Measurements from ENCODE around the gene MUTYH. TPM values are rescaled to one million over a fixed set of nuclear protein-coding genes. Genes with fewer than 3 reads are reported as not detected.

MUTYH gene
- total RNA-seq, 1 donor from 2014 or later: 63.0 TPM

DNA sequence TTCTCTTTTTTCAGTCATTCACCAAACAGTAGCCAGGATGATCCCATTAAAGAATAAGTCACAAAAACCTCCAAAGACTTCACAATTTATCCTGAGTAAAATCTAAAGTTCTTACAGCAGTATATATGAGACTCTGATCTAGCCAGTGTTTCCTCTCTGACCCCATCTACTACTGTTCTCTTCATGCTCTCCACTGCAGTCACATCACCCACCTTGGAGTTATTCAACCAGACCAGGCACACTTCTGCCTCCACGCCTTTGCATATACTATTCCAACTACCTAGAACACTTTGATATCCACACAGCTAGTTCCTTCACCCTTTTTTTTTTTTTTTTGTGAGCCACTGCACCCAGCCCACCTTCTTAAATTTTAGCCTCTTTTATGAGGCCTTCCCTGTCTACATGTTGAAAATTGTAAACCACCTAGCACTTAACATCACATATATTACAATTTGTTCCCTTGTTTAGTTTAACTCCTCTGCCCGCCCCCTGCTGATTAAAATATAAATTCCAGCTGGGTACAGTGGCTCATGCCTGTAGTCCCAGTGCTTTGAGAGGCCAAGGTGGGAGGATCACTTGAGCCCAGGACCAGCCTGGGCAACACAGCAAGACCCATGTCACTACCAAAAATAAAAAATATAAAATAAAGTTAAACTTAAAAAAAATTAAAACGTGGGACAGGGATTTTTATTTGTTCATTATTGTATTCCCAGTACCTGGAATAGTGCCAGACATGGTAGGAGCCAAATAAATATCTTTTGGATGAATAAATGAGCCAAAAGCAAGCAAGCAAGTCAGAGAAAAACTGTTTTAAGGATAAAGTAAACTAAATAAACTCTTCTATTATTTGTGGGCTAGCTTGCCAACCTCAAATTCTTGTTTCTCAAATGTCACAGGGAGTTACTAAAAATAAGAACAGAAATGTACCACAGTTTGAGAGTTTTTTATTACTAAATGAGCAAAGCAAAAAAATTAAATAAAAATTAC, 35.2 kb upstream of the MUTYH start:
- Mint-ChIP-seq H3K9me3 (no peaks in the 10 kb centered on the region), H3K4me3 (no peak overlapping the region), H3K27ac (peak overlapping the region; percentile 14), H3K27me3 (no peaks in the 10 kb centered on the region), H3K4me1 (peaks cover 43% of the 10 kb centered on the region), H3K36me3 (ENCODE audit: low read depth) (peaks cover 7% of the 10 kb centered on the region)
- ATAC-seq (ENCODE audit: low read depth) (peak; percentile 58), DNase-seq (no peak)
- ChIA-PET POLR2A (interaction anchor here (0.6 to 1.2 kb wide), 4 partner anchors 10 to 562 kb away, joined by 4 to 9 read pairs (median 6); partner anchors contain the start of gene TESK2), CTCF (interaction anchor here (1.8 kb wide), 1 partner anchor 118 kb away, joined by 5 read pairs; no protein-coding TSS in a partner anchor)
- intact Hi-C loops (cut with micrococcal nuclease): no loop called here
- TF ChIP-seq CTCF (IDR thresholded peaks at IDR 0.05): no peak

GRCh38 chr1:45373573-45373972, 33.3 kb upstream of the MUTYH start:
- H3K4me3 Mint-ChIP-seq: peak overlapping the region; percentile 21
- intact Hi-C loops (cut with micrococcal nuclease): no loop called here
- H3K27me3 Mint-ChIP-seq: no peaks in the 10 kb centered on the region
- no peak for TF ChIP-seq CTCF (IDR thresholded peaks at IDR 0.05)
- H3K27ac Mint-ChIP-seq: peak overlapping the region; percentile 46
- ATAC-seq (ENCODE audit: low read depth) (no peak), DNase-seq (no peak)
- ChIA-PET POLR2A (interaction anchor here (0.6 to 1.5 kb wide), 5 partner anchors 15 to 590 kb away, joined by 3 to 12 read pairs (median 5); no protein-coding TSS in a partner anchor), CTCF (interaction anchor here (0.8 to 2.9 kb wide), 4 partner anchors 9 to 119 kb away, joined by 3 to 14 read pairs (median 5); no protein-coding TSS in a partner anchor)
- peaks cover 3% of the 10 kb centered on the region for H3K36me3 Mint-ChIP-seq (ENCODE audit: low read depth)
- H3K9me3 Mint-ChIP-seq: no peaks in the 10 kb centered on the region
- peaks cover 47% of the 10 kb centered on the region for H3K4me1 Mint-ChIP-seq

- POLR2A ChIA-PET: interaction anchor here (0.6 to 1.2 kb wide), 3 partner anchors 23 to 120 kb away, joined by 3 to 6 read pairs (median 3); partner anchors contain the start of gene TESK2
- no peak for DNase-seq
- peak; percentile 42 for ATAC-seq (ENCODE audit: low read depth)
- Mint-ChIP-seq H3K27ac (peak overlapping the region; percentile 6), H3K9me3 (no peaks in the 10 kb centered on the region), H3K27me3 (no peaks in the 10 kb centered on the region), H3K4me1 (peaks cover 47% of the 10 kb centered on the region), H3K4me3 (no peak overlapping the region), H3K36me3 (ENCODE audit: low read depth) (peaks cover 2% of the 10 kb centered on the region)
- CTCF ChIA-PET: interaction anchor here (0.6 to 1.0 kb wide), 2 partner anchors 11 to 19 kb away, joined by 3 read pairs; no protein-coding TSS in a partner anchor
- TF ChIP-seq CTCF (IDR thresholded peaks at IDR 0.05): no peak
- intact Hi-C loops (cut with micrococcal nuclease): no loop called here
Measured at GRCh38 chr1:45370575-45370974, 30.3 kb upstream of the MUTYH start.

DNA sequence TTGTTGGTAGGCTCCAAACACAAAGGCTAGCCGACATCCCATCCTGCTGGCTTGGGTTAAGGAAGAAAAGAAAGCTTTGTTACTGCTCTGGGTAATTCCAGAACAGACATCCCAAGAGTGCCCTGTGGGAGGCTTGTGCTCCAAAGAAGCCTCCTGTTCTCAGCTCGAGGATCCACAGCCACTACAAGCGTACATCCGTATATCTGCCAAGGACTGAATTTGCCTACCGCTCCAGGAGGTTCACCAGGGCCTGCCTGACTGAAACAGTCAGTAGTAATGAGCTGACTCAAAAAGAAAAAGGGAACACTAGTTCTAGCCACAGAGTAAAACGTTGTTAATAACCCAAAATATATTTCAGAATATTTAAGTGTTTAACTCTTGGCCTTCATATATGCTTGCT, 24.8 kb upstream of the MUTYH start:
- peak overlapping the region; percentile 75 for H3K27ac Mint-ChIP-seq
- ChIA-PET POLR2A (interaction anchor here (0.9 to 2.7 kb wide), 3 partner anchors 63 to 126 kb away, joined by 3 to 22 read pairs (median 4); partner anchors contain the start of gene TESK2), CTCF (interaction anchor here (0.8 to 13.9 kb wide), 2 partner anchors 9 to 128 kb away, joined by 4 to 326 read pairs; partner anchors contain the start of gene TESK2)
- H3K36me3 Mint-ChIP-seq (ENCODE audit: low read depth): peaks cover 2% of the 10 kb centered on the region
- DNase-seq: no peak
- peaks cover 19% of the 10 kb centered on the region for H3K4me1 Mint-ChIP-seq
- no peak overlapping the region for H3K4me3 Mint-ChIP-seq
- intact Hi-C loops (cut with micrococcal nuclease): no loop called here
- no peaks in the 10 kb centered on the region for H3K9me3 Mint-ChIP-seq
- TF ChIP-seq CTCF (IDR thresholded peaks at IDR 0.05): no peak
- ATAC-seq (ENCODE audit: low read depth): peak; percentile 81
- H3K27me3 Mint-ChIP-seq: no peaks in the 10 kb centered on the region

Data from activated B cell treated with CpG ODN at 0.5 μM for 24 hours (primary cell).